ENCODE measurements around the gene TIPRL.

TIPRL gene

DNA sequence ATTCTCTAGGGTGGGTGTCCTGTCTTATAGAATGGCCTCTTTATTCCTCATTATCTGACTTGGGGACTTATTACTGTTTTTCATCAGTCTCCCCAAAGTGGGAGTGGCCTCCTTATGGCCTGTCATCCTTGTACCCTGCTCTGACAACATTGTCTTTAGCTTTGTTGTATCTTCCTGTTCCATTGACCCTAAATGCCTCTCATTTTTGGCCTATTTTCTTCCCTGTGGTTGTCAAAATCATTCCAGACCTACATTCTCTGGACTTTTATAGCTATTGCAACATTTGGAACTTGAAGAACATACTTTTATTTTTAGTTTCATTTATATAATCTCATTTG, 56.8 kb downstream of the TIPRL start:
- Mint-ChIP-seq H3K27me3 (ENCODE audit: low read depth) (no peaks in the 10 kb centered on the region), H3K27ac (no peak overlapping the region), H3K36me3 (ENCODE audit: low read depth) (peaks cover 72% of the 10 kb centered on the region), H3K4me3 (no peak overlapping the region), H3K4me1 (peaks cover 10% of the 10 kb centered on the region), H3K9me3 (no peaks in the 10 kb centered on the region)
- TF ChIP-seq, protein P1, sequence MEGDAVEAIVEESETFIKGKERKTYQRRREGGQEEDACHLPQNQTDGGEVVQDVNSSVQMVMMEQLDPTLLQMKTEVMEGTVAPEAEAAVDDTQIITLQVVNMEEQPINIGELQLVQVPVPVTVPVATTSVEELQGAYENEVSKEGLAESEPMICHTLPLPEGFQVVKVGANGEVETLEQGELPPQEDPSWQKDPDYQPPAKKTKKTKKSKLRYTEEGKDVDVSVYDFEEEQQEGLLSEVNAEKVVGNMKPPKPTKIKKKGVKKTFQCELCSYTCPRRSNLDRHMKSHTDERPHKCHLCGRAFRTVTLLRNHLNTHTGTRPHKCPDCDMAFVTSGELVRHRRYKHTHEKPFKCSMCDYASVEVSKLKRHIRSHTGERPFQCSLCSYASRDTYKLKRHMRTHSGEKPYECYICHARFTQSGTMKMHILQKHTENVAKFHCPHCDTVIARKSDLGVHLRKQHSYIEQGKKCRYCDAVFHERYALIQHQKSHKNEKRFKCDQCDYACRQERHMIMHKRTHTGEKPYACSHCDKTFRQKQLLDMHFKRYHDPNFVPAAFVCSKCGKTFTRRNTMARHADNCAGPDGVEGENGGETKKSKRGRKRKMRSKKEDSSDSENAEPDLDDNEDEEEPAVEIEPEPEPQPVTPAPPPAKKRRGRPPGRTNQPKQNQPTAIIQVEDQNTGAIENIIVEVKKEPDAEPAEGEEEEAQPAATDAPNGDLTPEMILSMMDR (IDR thresholded peaks at IDR 0.05; ENCODE audit: unreplicated experiment in 3 of 3), result peak in 1 of 3 experiments; percentile 9

GRCh38 chr1:168235937-168236336, 57.2 kb downstream of the TIPRL start:
- Mint-ChIP-seq H3K27ac (peak overlapping the region in 1 of 3 experiments; percentile 5), H3K36me3 (ENCODE audit: low read depth) (peaks cover 72% of the 10 kb centered on the region), H3K27me3 (ENCODE audit: low read depth) (no peaks in the 10 kb centered on the region), H3K9me3 (no peaks in the 10 kb centered on the region), H3K4me3 (no peak overlapping the region), H3K4me1 (peaks cover 9% of the 10 kb centered on the region)
- TF ChIP-seq, protein P1 (IDR thresholded peaks at IDR 0.05; ENCODE audit: unreplicated experiment in 3 of 3), result no peak

DNA sequence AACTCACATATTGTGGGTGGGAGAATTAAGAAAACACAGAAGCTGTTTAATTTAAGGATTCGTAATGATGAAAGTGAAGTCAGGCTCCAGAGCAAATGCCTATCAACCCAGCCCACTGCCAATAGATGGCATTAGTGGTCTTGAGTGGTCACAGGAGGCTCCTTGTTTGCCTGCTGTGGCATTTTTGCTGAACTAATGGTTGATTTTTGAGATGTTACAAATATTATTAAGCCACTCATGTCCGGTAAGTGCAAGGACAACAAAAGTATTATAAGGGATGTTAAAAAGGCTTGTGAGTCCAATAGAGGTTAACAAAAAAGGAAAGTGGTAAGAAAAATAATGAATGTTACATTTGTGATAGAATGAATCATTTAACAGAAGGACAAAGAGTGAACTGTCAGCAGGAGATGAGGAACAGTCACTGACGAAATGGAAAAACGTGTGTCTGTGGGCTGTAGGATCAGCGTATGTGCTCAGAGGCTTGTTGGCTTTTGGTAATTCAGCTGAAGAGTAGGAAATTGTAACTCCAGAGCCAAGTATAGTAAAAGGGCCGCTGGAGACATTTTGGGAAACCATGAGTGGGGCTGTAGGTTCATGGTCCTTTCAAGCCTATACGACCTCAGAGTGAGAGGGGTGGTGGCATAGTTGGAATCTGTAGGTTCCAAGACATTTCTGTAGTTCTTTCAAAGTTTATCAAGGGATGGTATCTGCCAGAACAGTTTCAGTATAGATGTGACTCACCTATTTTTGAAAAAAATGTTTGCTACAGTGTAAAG, 58.3 kb downstream of the TIPRL start:
- Mint-ChIP-seq H3K27ac (peak overlapping the region in 1 of 3 experiments; percentile 10), H3K36me3 (ENCODE audit: low read depth) (peaks cover 74% of the 10 kb centered on the region), H3K9me3 (no peaks in the 10 kb centered on the region), H3K4me3 (no peak overlapping the region), H3K4me1 (no peaks in the 10 kb centered on the region), H3K27me3 (ENCODE audit: low read depth) (no peaks in the 10 kb centered on the region)
- TF ChIP-seq, protein P1 (IDR thresholded peaks at IDR 0.05; ENCODE audit: unreplicated experiment in 3 of 3), result no peak

- H3K4me3 Mint-ChIP-seq, result no peak overlapping the region
- H3K9me3 Mint-ChIP-seq, result no peaks in the 10 kb centered on the region
These were observed 64.4 kb downstream of the TIPRL start for GRCh38 chr1:168243198-168243597.

DNA sequence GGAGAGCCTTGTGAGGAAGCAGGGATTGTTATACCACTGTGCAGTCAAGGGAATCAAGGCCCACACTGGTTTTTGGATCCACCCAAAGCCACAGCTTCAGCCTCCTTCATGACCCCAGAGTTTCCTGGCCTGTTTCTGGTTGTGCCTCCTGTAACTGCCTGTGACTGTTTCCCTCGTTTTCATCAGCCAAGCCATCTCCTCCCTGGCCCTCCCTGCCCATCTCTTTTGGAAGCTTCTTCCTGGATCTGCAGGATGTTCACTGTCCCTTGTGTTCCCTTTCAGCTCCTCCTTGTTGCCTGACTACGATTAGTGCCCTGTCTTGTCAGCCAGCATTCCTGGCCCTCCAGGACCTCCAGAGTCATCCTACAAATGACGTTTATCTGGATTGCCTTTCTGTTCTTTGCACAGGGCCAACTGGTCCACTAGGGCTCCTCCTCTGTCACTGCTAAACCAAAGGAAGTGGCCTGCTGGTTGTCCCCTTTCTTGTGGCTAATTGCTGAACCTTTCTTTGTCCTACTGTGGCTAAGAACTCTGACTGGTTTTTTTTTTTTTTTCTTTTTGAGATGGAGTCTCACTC, 65.0 kb downstream of the TIPRL start:
- Mint-ChIP-seq H3K27ac (peak overlapping the region; percentile 84 to 93 (median 85)), H3K4me1 (peaks cover 22% of the 10 kb centered on the region), H3K27me3 (ENCODE audit: low read depth) (no peaks in the 10 kb centered on the region), H3K36me3 (ENCODE audit: low read depth) (peaks cover 85% of the 10 kb centered on the region), H3K9me3 (no peaks in the 10 kb centered on the region), H3K4me3 (peak overlapping the region in 1 of 3 experiments; percentile 2)
- TF ChIP-seq, protein P1 (IDR thresholded peaks at IDR 0.05; ENCODE audit: unreplicated experiment in 3 of 3), result no peak

More at GRCh38 chr1:168243198-168243597, 64.4 kb downstream of the TIPRL start:
- Mint-ChIP-seq H3K27ac (peak overlapping the region; percentile 84 to 93 (median 85)), H3K36me3 (ENCODE audit: low read depth) (peaks cover 81% of the 10 kb centered on the region), H3K27me3 (ENCODE audit: low read depth) (no peaks in the 10 kb centered on the region), H3K4me1 (peaks cover 22% of the 10 kb centered on the region)
- TF ChIP-seq, protein P1 (IDR thresholded peaks at IDR 0.05; ENCODE audit: unreplicated experiment in 3 of 3), result no peak

Measured in nephron (organoid).